CD4-positive, alpha-beta T cell treated with Interleukin-17A for 4 hours (primary cell): ENCODE results near the gene ATP4B.
"Not testable (repeated sequence)": the region's sequence is repeated elsewhere in the genome, so short reads cannot be mapped to it uniquely, and the experiment has no call there.

ENCODE experiments used
- DNase-seq: peaks from one replicate; pipeline ENCODE4 v3.0.0-alpha.2; 2020; ENCODE audit warnings: mixed read lengths

ATP4B gene

GRCh38 chr13:113623491-113624234, 34.3 kb downstream of the ATP4B start:
- DNase-seq: no peak

- no peak for DNase-seq
Observed at GRCh38 chr13:113622791-113623490, 35.1 kb downstream of the ATP4B start.

- not testable (repeated sequence) for DNase-seq
Observed at GRCh38 chr13:113621986-113622550, 35.9 kb downstream of the ATP4B start.

- DNase-seq: not testable (repeated sequence)
Observed at GRCh38 chr13:113621498-113621897, 36.5 kb downstream of the ATP4B start.

GRCh38 chr13:113621046-113621445, 37.0 kb downstream of the ATP4B start:
- no peak for DNase-seq

GRCh38 chr13:113620036-113620796, 37.8 kb downstream of the ATP4B start:
- no peak for DNase-seq

- DNase-seq: no peak
Observed at GRCh38 chr13:113618455-113618854, 39.5 kb downstream of the ATP4B start.

GRCh38 chr13:113617961-113618360, 40.0 kb downstream of the ATP4B start:
- no peak for DNase-seq

GRCh38 chr13:113616991-113617749, 40.8 kb downstream of the ATP4B start:
- DNase-seq: no peak

- DNase-seq: no peak
Observed at GRCh38 chr13:113616281-113616906, 41.6 kb downstream of the ATP4B start.

GRCh38 chr13:113613789-113614379, 44.1 kb downstream of the ATP4B start:
- no peak for DNase-seq

- no peak for DNase-seq
Observed at GRCh38 chr13:113612607-113613006, 45.4 kb downstream of the ATP4B start.

GRCh38 chr13:113611996-113612395, 46.0 kb downstream of the ATP4B start:
- DNase-seq: no peak

GRCh38 chr13:113610266-113610665, 47.7 kb downstream of the ATP4B start:
- DNase-seq: no peak

- no peak for DNase-seq
Observed at GRCh38 chr13:113609616-113610015, 48.4 kb downstream of the ATP4B start.

- DNase-seq: no peak
Observed at GRCh38 chr13:113608967-113609533, 48.9 kb downstream of the ATP4B start.

GRCh38 chr13:113607889-113608635, 49.9 kb downstream of the ATP4B start:
- no peak for DNase-seq

GRCh38 chr13:113607056-113607888, 50.7 kb downstream of the ATP4B start:
- no peak for DNase-seq

- DNase-seq: no peak
Observed at GRCh38 chr13:113605866-113606438, 52.0 kb downstream of the ATP4B start.
